ENCODE results near the gene SNX13.

Gene SNX13

GRCh38 chr7:17774248-17774647 is 166.0 kb downstream of the SNX13 start:
- peak; percentile 80 for DNase-seq

GRCh38 chr7:17773289-17773626 is 167.0 kb downstream of the SNX13 start:
- DNase-seq = peak; percentile 78

DNA sequence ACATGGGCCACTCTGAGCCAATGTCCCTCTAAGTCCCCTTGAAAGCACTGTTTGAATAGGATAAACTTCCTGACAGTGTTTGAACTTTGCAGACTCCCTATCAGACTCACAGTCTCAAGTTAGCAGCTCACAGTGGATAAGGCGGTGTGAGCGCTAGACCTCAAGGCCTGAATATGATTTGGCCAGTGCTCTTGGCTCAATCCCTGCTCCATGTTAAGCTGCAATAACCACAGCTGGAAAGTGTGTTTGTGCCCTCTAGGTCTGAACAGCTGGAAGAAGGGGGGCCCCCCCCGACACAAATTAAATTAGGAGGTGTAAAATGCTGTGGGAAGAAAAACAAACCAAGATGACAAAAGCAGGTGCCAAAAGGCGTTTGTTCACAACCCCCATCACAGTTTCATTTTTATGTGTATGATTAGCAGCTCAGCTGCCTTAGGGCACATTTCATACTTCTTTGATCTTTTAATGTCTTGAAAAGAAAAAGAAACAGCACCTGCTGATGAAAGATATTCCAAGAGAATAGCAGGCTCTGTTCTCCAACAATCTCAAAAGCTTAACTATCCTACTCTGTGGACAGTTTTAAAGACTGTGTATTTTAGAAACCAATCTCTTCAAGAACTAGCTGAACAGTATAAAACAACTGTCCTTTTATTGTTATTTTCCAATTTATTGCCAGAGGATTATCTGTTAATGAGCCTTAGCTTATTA is 167.6 kb downstream of the SNX13 start:
- no peak for DNase-seq

DNA sequence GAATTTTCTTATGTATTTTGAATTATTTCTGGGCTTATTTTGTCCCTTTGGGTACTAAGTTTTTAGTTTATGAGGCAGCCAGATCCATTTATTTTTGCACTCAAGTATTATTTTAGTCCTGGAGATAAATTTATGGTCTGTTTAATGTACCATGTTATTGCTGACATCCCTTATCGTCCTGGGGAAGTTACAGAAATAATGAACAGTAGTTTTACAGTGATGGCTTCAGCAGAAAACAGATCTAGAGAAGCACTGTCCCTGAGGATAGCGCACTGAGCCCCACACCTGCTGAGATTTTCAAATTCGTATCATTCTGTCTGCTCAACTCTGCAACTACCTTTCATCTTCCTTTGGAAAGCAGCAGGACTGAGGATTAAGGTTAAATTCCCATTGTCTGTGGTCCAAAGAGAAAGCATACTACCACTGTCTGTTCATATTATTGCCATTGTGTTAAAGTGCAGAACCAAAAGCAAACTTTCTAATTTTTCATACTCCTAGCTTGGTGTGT is 168.3 kb downstream of the SNX13 start:
- no peak for DNase-seq

DNA sequence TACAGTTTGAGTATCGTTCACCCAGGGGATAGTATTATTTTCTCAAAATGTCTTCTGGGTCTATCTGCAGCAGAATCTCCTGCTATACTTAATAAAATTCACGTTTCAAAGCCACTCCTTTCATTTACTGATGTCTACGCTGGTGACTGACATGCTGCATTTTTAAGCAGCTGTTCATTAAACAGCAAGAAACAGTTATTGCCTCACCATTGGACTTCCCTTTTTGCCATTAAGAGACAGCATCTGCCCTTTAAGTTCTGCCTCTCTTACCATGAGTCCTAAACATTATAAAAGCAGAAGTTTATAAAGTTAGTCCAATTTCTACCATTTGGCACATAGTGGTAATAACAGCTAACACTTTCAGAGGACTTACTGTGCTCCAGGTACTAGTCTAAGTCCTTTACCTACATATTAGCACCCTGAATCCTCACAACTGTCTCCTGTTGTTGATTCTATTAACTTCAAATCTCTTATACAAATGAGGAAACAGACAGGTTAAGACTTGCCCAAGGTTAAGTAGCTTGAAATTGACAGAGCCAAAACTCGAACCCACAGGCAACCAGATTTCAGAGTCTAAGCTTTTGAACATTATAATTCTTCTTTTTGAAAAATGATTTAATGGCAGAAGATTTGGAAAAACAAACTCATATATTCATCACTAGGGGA is 169.5 kb downstream of the SNX13 start:
- DNase-seq = no peak

- peak; percentile 67 for DNase-seq
Measured at GRCh38 chr7:17769918-17770317, 170.4 kb downstream of the SNX13 start.

- DNase-seq = no peak
Measured at GRCh38 chr7:17758008-17758407, 182.3 kb downstream of the SNX13 start.

DNA sequence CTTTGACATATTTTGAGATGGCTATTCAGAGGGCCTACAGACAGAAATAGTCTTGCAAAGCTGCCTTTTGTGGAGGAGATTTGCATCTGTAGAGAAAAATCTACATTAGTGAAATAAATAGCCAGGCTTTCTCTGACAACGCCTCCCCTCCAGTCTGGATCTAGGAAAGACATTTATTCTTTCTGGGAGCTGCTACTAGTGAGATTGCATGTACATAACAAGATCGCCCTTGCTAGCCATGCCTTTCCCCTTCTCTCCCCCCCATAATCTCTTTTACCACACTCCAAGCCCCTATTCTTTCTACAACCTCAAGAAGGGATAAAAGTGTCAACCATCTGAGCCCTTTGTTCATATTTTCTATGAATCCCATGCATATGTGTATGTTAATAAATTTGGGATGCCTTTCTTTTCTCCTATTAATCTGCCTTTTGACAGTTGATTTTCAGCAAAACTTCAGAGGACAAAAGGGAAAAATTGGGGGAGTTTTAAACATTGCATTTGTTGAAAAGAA is 194.2 kb downstream of the SNX13 start:
- no peak for DNase-seq

- no peak for DNase-seq
Measured at GRCh38 chr7:17745610-17746009, 194.7 kb downstream of the SNX13 start.

DNA sequence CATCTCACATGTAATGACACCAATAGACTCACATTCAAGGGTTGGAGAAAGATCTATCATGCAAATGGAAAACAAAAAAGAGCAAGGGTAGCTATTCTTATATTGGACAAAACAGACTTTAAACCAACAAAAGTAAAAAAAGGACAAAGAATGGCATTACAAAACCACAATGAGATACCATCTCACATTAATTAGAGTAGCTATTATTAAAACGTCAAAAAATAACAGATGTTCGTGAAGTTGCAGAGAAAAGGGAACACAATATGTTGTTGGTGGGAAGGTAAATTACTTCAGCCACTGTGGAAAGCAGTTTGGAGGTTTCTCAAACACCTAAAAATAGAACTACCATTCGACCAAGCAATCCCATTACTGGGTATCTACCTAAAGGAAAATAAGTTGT is 197.0 kb downstream of the SNX13 start:
- no peak for DNase-seq

DNA sequence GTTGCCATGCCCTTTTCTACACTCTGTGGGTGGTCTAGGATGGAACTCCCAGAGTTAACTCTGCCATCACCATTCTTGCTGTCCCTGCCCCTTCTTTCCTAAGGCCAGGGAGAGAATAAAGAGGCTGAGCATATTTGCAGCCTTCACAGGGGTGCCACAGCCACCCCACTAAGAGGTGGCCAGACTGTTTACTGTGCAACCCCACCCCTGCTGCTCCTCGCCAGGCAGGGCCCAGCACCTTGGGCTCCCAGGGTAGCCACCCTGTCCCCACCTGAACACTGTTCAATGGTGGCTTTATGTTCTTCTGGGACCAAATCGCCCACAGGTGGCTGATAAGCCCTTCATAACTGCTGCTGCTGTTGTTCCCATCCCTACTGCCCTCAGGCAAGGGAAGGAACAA is 198.9 kb downstream of the SNX13 start:
- no peak for DNase-seq

All from fibroblast of skin of right biceps (primary cell).